ENCODE results near the gene TLR6. TPM values are rescaled to one million over a fixed set of nuclear protein-coding genes. Genes with fewer than 3 reads are reported as not detected.

Gene TLR6
- total RNA-seq, 2 donors from 2014 or later = 0.13 to 0.53 TPM

GRCh38 chr4:38872620-38873019 is 16.0 kb upstream of the TLR6 start:
- Histone ChIP-seq H3K9me3 (ENCODE audit: control insufficient read depth, low read length) (peaks cover 17% of the 10 kb centered on the region), H3K27me3 (ENCODE audit: control insufficient read depth, insufficient read depth, low read length, poor library complexity, severe bottlenecking) (no peaks in the 10 kb centered on the region), H3K36me3 (ENCODE audit: control insufficient read depth, insufficient read depth, low read length) (peaks cover 19% of the 10 kb centered on the region), H3K9ac (ENCODE audit: extremely low read depth, low read length, poor library complexity, severe bottlenecking) (no peak overlapping the region), H3K4me1 (ENCODE audit: control insufficient read depth, insufficient read depth, low read length) (no peaks in the 10 kb centered on the region), H3K27ac (ENCODE audit: low read depth, low read length) (no peak overlapping the region), H3K4me3 (ENCODE audit: low read length) (no peak overlapping the region)
- H3K9me3 Mint-ChIP-seq = peaks cover 13% of the 10 kb centered on the region
- H3K27ac Mint-ChIP-seq = no peak overlapping the region
- no peak overlapping the region for H3K4me3 Mint-ChIP-seq
- no peak for DNase-seq
- H3K27me3 Mint-ChIP-seq (ENCODE audit: insufficient read depth) = peaks cover 3% of the 10 kb centered on the region
- peaks cover 6% of the 10 kb centered on the region for H3K4me1 Mint-ChIP-seq
- TF ChIP-seq CTCF (conservative IDR thresholded peaks at IDR 0.05) = no peak
- peaks cover 11% of the 10 kb centered on the region for H3K36me3 Mint-ChIP-seq (ENCODE audit: low read depth)
- 92 to 94% methylated on average over 5 of the region's 5 CpGs for WGBS, 2 experiments (ENCODE audit: insufficient coverage in 1 of 2, insufficient read length in 1 of 2)

- H3K4me3 ChIP-seq (ENCODE audit: low read length) = no peak overlapping the region
- H3K4me1 Mint-ChIP-seq = peaks cover 8% of the 10 kb centered on the region
- peaks cover 3% of the 10 kb centered on the region for H3K27me3 Mint-ChIP-seq (ENCODE audit: insufficient read depth)
- peaks cover 5% of the 10 kb centered on the region for H3K36me3 Mint-ChIP-seq (ENCODE audit: low read depth)
- no peak overlapping the region for H3K4me3 Mint-ChIP-seq
- H3K9me3 Mint-ChIP-seq = peaks cover 8% of the 10 kb centered on the region
- H3K36me3 ChIP-seq (ENCODE audit: control insufficient read depth, insufficient read depth, low read length) = peaks cover 12% of the 10 kb centered on the region
- H3K27me3 ChIP-seq (ENCODE audit: control insufficient read depth, insufficient read depth, low read length, poor library complexity, severe bottlenecking) = no peaks in the 10 kb centered on the region
- 87 to 100% methylated on average over 1 of the region's 1 CpG for WGBS, 2 experiments (ENCODE audit: insufficient coverage in 1 of 2, insufficient read length in 1 of 2)
- H3K4me1 ChIP-seq (ENCODE audit: control insufficient read depth, insufficient read depth, low read length) = no peaks in the 10 kb centered on the region
- no peak for DNase-seq
- H3K27ac Mint-ChIP-seq = no peak overlapping the region
- H3K9ac ChIP-seq (ENCODE audit: extremely low read depth, low read length, poor library complexity, severe bottlenecking) = no peak overlapping the region
- no peak overlapping the region for H3K27ac ChIP-seq (ENCODE audit: low read depth, low read length)
- peaks cover 13% of the 10 kb centered on the region for H3K9me3 ChIP-seq (ENCODE audit: control insufficient read depth, low read length)
- no peak for TF ChIP-seq CTCF (conservative IDR thresholded peaks at IDR 0.05)
Measured at GRCh38 chr4:38871593-38871992, 15.0 kb upstream of the TLR6 start.

- H3K4me3 Mint-ChIP-seq = no peak overlapping the region
Measured at GRCh38 chr4:38870098-38870808, 13.6 kb upstream of the TLR6 start.

More at GRCh38 chr4:38870098-38870808, 13.6 kb upstream of the TLR6 start:
- Mint-ChIP-seq H3K27ac (no peak overlapping the region), H3K36me3 (ENCODE audit: low read depth) (no peaks in the 10 kb centered on the region), H3K27me3 (ENCODE audit: insufficient read depth) (peaks cover 3% of the 10 kb centered on the region), H3K9me3 (peaks cover under 1% of the 10 kb centered on the region), H3K4me1 (peaks cover 8% of the 10 kb centered on the region)
- no peak for TF ChIP-seq CTCF (conservative IDR thresholded peaks at IDR 0.05)
- no peak overlapping the region for H3K4me3 ChIP-seq (ENCODE audit: low read length)
- no peaks in the 10 kb centered on the region for H3K9me3 ChIP-seq (ENCODE audit: control insufficient read depth, low read length)
- DNase-seq = no peak
- no peak overlapping the region for H3K9ac ChIP-seq (ENCODE audit: extremely low read depth, low read length, poor library complexity, severe bottlenecking)
- no peak overlapping the region for H3K27ac ChIP-seq (ENCODE audit: low read depth, low read length)
- peaks cover 12% of the 10 kb centered on the region for H3K36me3 ChIP-seq (ENCODE audit: control insufficient read depth, insufficient read depth, low read length)
- 85 to 90% methylated on average over 3 to 7 of the region's 7 CpGs for WGBS, 2 experiments (ENCODE audit: insufficient coverage in 1 of 2, insufficient read length in 1 of 2)
- no peaks in the 10 kb centered on the region for H3K4me1 ChIP-seq (ENCODE audit: control insufficient read depth, insufficient read depth, low read length)
- H3K27me3 ChIP-seq (ENCODE audit: control insufficient read depth, insufficient read depth, low read length, poor library complexity, severe bottlenecking) = no peaks in the 10 kb centered on the region
